H9 (cell line): Measurements from ENCODE around the gene ERP44. TPM values are rescaled to one million over a fixed set of nuclear protein-coding genes. Genes with fewer than 3 reads are reported as not detected.

Experiments
- DNase-seq: peaks from one replicate; pipeline ENCODE4 v3.0.0-alpha.2; 2017
- H2AFZ ChIP-seq: one replicate; pipeline ENCODE4 v1.6.1; 2013; ENCODE audit warnings: mild to moderate bottlenecking, low read length, control low read depth, moderate library complexity
- H2AK5ac ChIP-seq: 2 replicates; pipeline ENCODE4 v1.6.1; 2013; ENCODE audit warnings: low read length, control low read depth, mixed read lengths; ENCODE audit not compliant: insufficient read length
- H2BK120ac ChIP-seq: one replicate; pipeline ENCODE4 v1.6.1; 2013; ENCODE audit warnings: low read depth, mild to moderate bottlenecking, low read length, control low read depth, inconsistent platforms; ENCODE audit not compliant: poor library complexity, severe bottlenecking
- H2BK12ac ChIP-seq: 2 replicates; pipeline ENCODE4 v1.6.1; 2013; ENCODE audit warnings: low read length, control low read depth, mixed read lengths, low read depth; ENCODE audit not compliant: insufficient read length
- H2BK15ac ChIP-seq: 2 replicates; pipeline ENCODE4 v1.6.1; 2013; ENCODE audit warnings: low read depth, low read length, control low read depth
- H2BK20ac ChIP-seq: one replicate; pipeline ENCODE4 v1.6.1; 2013; ENCODE audit warnings: low read depth, mild to moderate bottlenecking, low read length, control low read depth, inconsistent platforms; ENCODE audit not compliant: poor library complexity, severe bottlenecking
- H2BK5ac ChIP-seq: 2 replicates; pipeline ENCODE4 v1.6.1; 2013; ENCODE audit warnings: low read length, control low read depth, mixed read lengths; ENCODE audit not compliant: insufficient read length
- H3K14ac ChIP-seq: 2 replicates; pipeline ENCODE4 v1.6.1; 2013; ENCODE audit warnings: low read length, control low read depth; ENCODE audit not compliant: insufficient read depth
- H3K18ac ChIP-seq: 2 replicates; pipeline ENCODE4 v1.6.1; 2013; ENCODE audit warnings: low read depth, mild to moderate bottlenecking, mixed read lengths, low read length, control low read depth; ENCODE audit not compliant: insufficient read length
- H3K23ac ChIP-seq: 2 replicates; pipeline ENCODE4 v1.6.1; 2013; ENCODE audit warnings: low read length, control low read depth, mixed read lengths, low read depth; ENCODE audit not compliant: insufficient read length
- H3K23me2 ChIP-seq: 2 replicates; pipeline ENCODE4 v1.6.1; 2013; ENCODE audit warnings: low read depth, mild to moderate bottlenecking, mixed read lengths, low read length, control low read depth; ENCODE audit not compliant: insufficient read length, poor library complexity, severe bottlenecking
- H3K27ac ChIP-seq: 2 replicates; pipeline ENCODE4 v1.5.1; 2013; ENCODE audit warnings: low read length, control low read depth, mixed read lengths, low read depth; ENCODE audit not compliant: insufficient read length
- H3K27me3 ChIP-seq: 2 replicates; pipeline ENCODE4 v1.6.1; 2013; ENCODE audit warnings: low read length, control low read depth, inconsistent platforms; ENCODE audit not compliant: insufficient read depth
- H3K4ac ChIP-seq: 2 replicates; pipeline ENCODE4 v1.6.1; 2013; ENCODE audit warnings: low read depth, mild to moderate bottlenecking, control low read depth, inconsistent platforms, low read length, moderate library complexity
- H3K4me1 ChIP-seq: 2 replicates; pipeline ENCODE4 v1.6.1; 2013; ENCODE audit warnings: low read length, control low read depth, inconsistent platforms; ENCODE audit not compliant: insufficient read depth
- H3K4me2 ChIP-seq: 2 replicates; pipeline ENCODE4 v1.6.1; 2013; ENCODE audit warnings: low read length, control low read depth, mixed read lengths; ENCODE audit not compliant: insufficient read length, insufficient read depth
- H3K56ac ChIP-seq: 2 replicates; pipeline ENCODE4 v1.6.1; 2013; ENCODE audit warnings: low read depth, mild to moderate bottlenecking, mixed read lengths, low read length, control low read depth; ENCODE audit not compliant: insufficient read length
- H3K79me1 ChIP-seq: 2 replicates; pipeline ENCODE4 v1.6.1; 2013; ENCODE audit warnings: low read depth, mild to moderate bottlenecking, moderate library complexity, low read length, control low read depth, inconsistent platforms; ENCODE audit not compliant: insufficient read depth, poor library complexity, severe bottlenecking
- H3K79me2 ChIP-seq: 2 replicates; pipeline ENCODE4 v1.6.1; 2013; ENCODE audit warnings: low read length, control low read depth, inconsistent platforms; ENCODE audit not compliant: insufficient read depth
- H3K9ac ChIP-seq: 2 replicates; pipeline ENCODE4 v1.6.1; 2013; ENCODE audit warnings: low read length, control low read depth, mixed read lengths; ENCODE audit not compliant: insufficient read length; ENCODE audit errors: extremely low read depth
- H3K9me3 ChIP-seq: one replicate; pipeline ENCODE4 v1.6.1; 2013; ENCODE audit warnings: low read depth, low read length, inconsistent platforms; ENCODE audit not compliant: control insufficient read depth
- H3T11ph ChIP-seq: one replicate; pipeline ENCODE4 v1.6.1; 2013; ENCODE audit warnings: mild to moderate bottlenecking, low read length, control low read depth, inconsistent platforms
- H4K20me1 ChIP-seq: one replicate; pipeline ENCODE4 v1.6.1; 2013; ENCODE audit not compliant: control insufficient read depth, insufficient read length, insufficient read depth
- H4K5ac ChIP-seq: 2 replicates; pipeline ENCODE4 v1.6.1; 2013; ENCODE audit warnings: low read depth, mild to moderate bottlenecking, mixed read lengths, low read length, control low read depth; ENCODE audit not compliant: insufficient read length
- H4K8ac ChIP-seq: replicated peaks from 2 replicates; pipeline ENCODE4 v1.6.1; 2013; ENCODE audit warnings: low read length, control low read depth, mixed read lengths, low read depth; ENCODE audit not compliant: insufficient read length
- H4K91ac ChIP-seq: 2 replicates; pipeline ENCODE4 v1.6.1; 2013; ENCODE audit warnings: low read depth, mild to moderate bottlenecking, moderate library complexity, mixed read lengths, low read length, control low read depth; ENCODE audit not compliant: insufficient read length
- H3K27ac Mint-ChIP-seq, 3 experiments: 2 replicates in 2 of 3; 3 replicates in 1 of 3; pipeline ENCODE4 v1.8.0; 2020 to 2021; ENCODE audit warnings: mixed read lengths in 3 of 3, mild to moderate bottlenecking in 1 of 3, moderate library complexity in 1 of 3
- H3K27me3 Mint-ChIP-seq: 2 replicates; pipeline ENCODE4 v1.8.0; 2021; ENCODE audit warnings: low read depth, mild to moderate bottlenecking, moderate library complexity, mixed read lengths
- H3K36me3 Mint-ChIP-seq, 3 experiments: 2 replicates in 2 of 3; 3 replicates in 1 of 3; pipeline ENCODE4 v1.8.0; 2020 to 2021; ENCODE audit warnings: low read depth in 3 of 3, mixed read lengths in 3 of 3; ENCODE audit not compliant: insufficient read depth in 1 of 3
- H3K4me1 Mint-ChIP-seq, 2 experiments: 2 replicates each; pipeline ENCODE4 v1.8.0; 2020; ENCODE audit warnings: mixed read lengths in 2 of 2
- H3K4me3 Mint-ChIP-seq, 2 experiments: 2 replicates in 1 of 2; 3 replicates in 1 of 2; pipeline ENCODE4 v1.8.0; 2020 to 2021; ENCODE audit warnings: mild to moderate bottlenecking in 2 of 2, mixed read lengths in 2 of 2, moderate library complexity in 1 of 2
- H3K9me3 Mint-ChIP-seq, 2 experiments: 2 replicates in 1 of 2; 3 replicates in 1 of 2; pipeline ENCODE4 v1.8.0; 2020; ENCODE audit warnings: mild to moderate bottlenecking in 2 of 2, mixed read lengths in 2 of 2, moderate library complexity in 1 of 2
- CTCF ChIP-seq: fragments of 200-600 bp; sonication (generic); conservative IDR thresholded peaks from 3 replicates; pipeline ENCODE4 v1.8.0; 2021; ENCODE audit warnings: antibody characterized with exemption, mild to moderate bottlenecking
- WGBS: extraction: QIAGEN DNeasy Blood & Tissue Kit; methylation state at CpG from one replicate; pipeline ENCODE4 v1.1.7; 2013; ENCODE audit warnings: missing lambda C conversion rate, low lambda C conversion rate, mixed read lengths; ENCODE audit not compliant: insufficient read length; ENCODE audit errors: extremely low coverage; 5-methylcytosine and 5-hydroxymethylcytosine counted together
- total RNA-seq: library from RNA; stranded (reverse); gene quantifications from 2 replicates; pipeline ENCODE4 v1.2.1, GENCODE V29; 2021

Gene ERP44
- total RNA-seq, 1 experiment from 2014 or later, result 15.4 TPM

GRCh38 chr9:100104314-100104713 is 5.5 kb upstream of the ERP44 start:
- DNase-seq, result no peak
- no peaks in the 10 kb centered on the region for H3K9me3 ChIP-seq
- H3K14ac ChIP-seq, result no peak overlapping the region
- no peak overlapping the region for H2BK120ac ChIP-seq
- no peak overlapping the region for H3K56ac ChIP-seq
- H2AFZ ChIP-seq, result no peak overlapping the region
- H3K27me3 ChIP-seq, result no peaks in the 10 kb centered on the region
- H3K79me2 ChIP-seq, result no peaks in the 10 kb centered on the region
- no peak overlapping the region for H3K18ac ChIP-seq
- no peak overlapping the region for H2BK12ac ChIP-seq
- H3K23ac ChIP-seq, result no peak overlapping the region
- no peaks in the 10 kb centered on the region for H3K79me1 ChIP-seq
- no CpG with 5 or more reads among the region's 4 CpGs for WGBS
- no peak overlapping the region for H3K4me2 ChIP-seq
- H2BK15ac ChIP-seq, result no peak overlapping the region
- peaks cover 0 to 6% (median 0%) of the 10 kb centered on the region in 3 experiments; a peak in 2 of 7 replicates for H3K36me3 Mint-ChIP-seq
- H3K4me1 Mint-ChIP-seq, result peaks cover 12 to 14% of the 10 kb centered on the region in 2 experiments
- H3K4me3 Mint-ChIP-seq, result no peak overlapping the region
- peaks cover 3% of the 10 kb centered on the region for H3K23me2 ChIP-seq
- no peak overlapping the region for H2BK20ac ChIP-seq
- H3K27ac ChIP-seq, result no peak overlapping the region
- peak overlapping the region in 2 of 3 experiments; percentile 17 to 66; a peak in 2 of 7 replicates for H3K27ac Mint-ChIP-seq
- H3K9ac ChIP-seq, result no peak overlapping the region
- no peak overlapping the region for H4K91ac ChIP-seq
- no peak overlapping the region for H4K5ac ChIP-seq
- H4K20me1 ChIP-seq, result no peaks in the 10 kb centered on the region
- no peaks in the 10 kb centered on the region for H3K9me3 Mint-ChIP-seq
- no peak overlapping the region for H4K8ac ChIP-seq
- H3K4me1 ChIP-seq, result no peaks in the 10 kb centered on the region
- no peak overlapping the region for H3K4ac ChIP-seq
- H2BK5ac ChIP-seq, result no peak overlapping the region
- H2AK5ac ChIP-seq, result no peak overlapping the region
- H3T11ph ChIP-seq, result no peak overlapping the region
- H3K27me3 Mint-ChIP-seq, result no peaks in the 10 kb centered on the region
- no peak for TF ChIP-seq CTCF
